Colonic mucosa (tissue), 4 donors: Measurements from ENCODE around the gene LIAS. TPM values are rescaled to one million over a fixed set of nuclear protein-coding genes. Genes with fewer than 3 reads are reported as not detected.

Source experiments
- DNase-seq: peaks from one replicate; pipeline ENCODE4 v3.0.0-alpha.2; 2020
- H3K27ac ChIP-seq: fragments of 200-600 bp; one replicate; pipeline ENCODE4 v1.8.0; 2021
- H3K27me3 ChIP-seq: fragments of 200-600 bp; one replicate; pipeline ENCODE4 v1.8.0; 2021
- H3K36me3 ChIP-seq: fragments of 200-600 bp; one replicate; pipeline ENCODE4 v1.8.0; 2021
- H3K4me1 ChIP-seq: fragments of 200-600 bp; one replicate; pipeline ENCODE4 v1.8.0; 2021; ENCODE audit warnings: mild to moderate bottlenecking
- H3K4me3 ChIP-seq: fragments of 200-600 bp; one replicate; pipeline ENCODE4 v1.8.0; 2021
- H3K9ac ChIP-seq, 2 donors: one replicate each; pipeline ENCODE4 v1.7.0; 2013; ENCODE audit warnings: control low read depth in 2 of 2, low read depth in 2 of 2, low read length in 2 of 2
- H3K9me3 ChIP-seq: fragments of 200-600 bp; one replicate; pipeline ENCODE4 v1.8.0; 2021
- CTCF ChIP-seq: fragments of 200-600 bp; IDR thresholded peaks from one replicate; pipeline ENCODE4 v1.8.0; 2022; ENCODE audit warnings: antibody characterized with exemption, mild to moderate bottlenecking
- intact Hi-C: fragments of 100-400 bp; cut with DNase I; formaldehyde crosslinking; loops from one replicate; pipeline ENCODE4 v1.14.1; 2022
- total RNA-seq, 2 donors: library from RNA; stranded (reverse); fragmentation: NEBNext Ultra II Directional in 1 of 2; extraction: Animal tissue kit (Norgen Biotek cat#: 25700) in 1 of 2; gene quantifications; one replicate each; pipeline ENCODE4 v1.2.1, GENCODE V29; 2021
- donor health status: healthy.
- donor health status: DM: no; HTN: no; CAD: no.
- donor health status: DM: no; HTN: no; CAD: no.

The LIAS gene
- total RNA-seq, 2 donors from 2014 or later = 21.1 to 28.3 TPM

GRCh38 chr4:39451423-39452023 is 7.3 kb upstream of the LIAS start:
- H3K9me3 ChIP-seq = no peaks in the 10 kb centered on the region
- TF ChIP-seq CTCF = no peak
- intact Hi-C loops = no loop called here
- no peak for DNase-seq
- H3K4me1 ChIP-seq = peaks cover 3% of the 10 kb centered on the region
- H3K27me3 ChIP-seq = no peaks in the 10 kb centered on the region
- H3K9ac ChIP-seq = no peak overlapping the region
- H3K4me3 ChIP-seq = no peak overlapping the region
- no peak overlapping the region for H3K27ac ChIP-seq
- peaks cover 26% of the 10 kb centered on the region for H3K36me3 ChIP-seq

- TF ChIP-seq CTCF = no peak
- intact Hi-C loops = no loop called here
- Histone ChIP-seq H3K9ac (no peak overlapping the region), H3K27ac (no peak overlapping the region), H3K36me3 (peaks cover 26% of the 10 kb centered on the region), H3K4me3 (no peak overlapping the region), H3K4me1 (peaks cover 8% of the 10 kb centered on the region), H3K27me3 (no peaks in the 10 kb centered on the region), H3K9me3 (no peaks in the 10 kb centered on the region)
- no peak for DNase-seq
Measured at GRCh38 chr4:39452153-39452859, 6.5 kb upstream of the LIAS start.

GRCh38 chr4:39452860-39453587 is 5.8 kb upstream of the LIAS start:
- Histone ChIP-seq H3K36me3 (peaks cover 26% of the 10 kb centered on the region), H3K27me3 (no peaks in the 10 kb centered on the region), H3K9ac (no peak overlapping the region), H3K4me3 (no peak overlapping the region), H3K9me3 (no peaks in the 10 kb centered on the region), H3K27ac (no peak overlapping the region), H3K4me1 (peaks cover 8% of the 10 kb centered on the region)
- intact Hi-C loops = no loop called here
- TF ChIP-seq CTCF = no peak
- no peak for DNase-seq

- no peak for TF ChIP-seq CTCF
- Histone ChIP-seq H3K27me3 (no peaks in the 10 kb centered on the region), H3K36me3 (peaks cover 26% of the 10 kb centered on the region), H3K4me3 (no peak overlapping the region), H3K9ac (no peak overlapping the region), H3K4me1 (peaks cover 8% of the 10 kb centered on the region), H3K9me3 (no peaks in the 10 kb centered on the region), H3K27ac (no peak overlapping the region)
- intact Hi-C loops = no loop called here
- DNase-seq = no peak
Measured at GRCh38 chr4:39453738-39454137, 5.1 kb upstream of the LIAS start.

- H3K4me1 ChIP-seq = peaks cover 8% of the 10 kb centered on the region
- DNase-seq = no peak
- H3K27ac ChIP-seq = no peak overlapping the region
- H3K4me3 ChIP-seq = no peak overlapping the region
- no peaks in the 10 kb centered on the region for H3K27me3 ChIP-seq
- H3K9me3 ChIP-seq = no peaks in the 10 kb centered on the region
- intact Hi-C loops = no loop called here
- no peak for TF ChIP-seq CTCF
- peaks cover 26% of the 10 kb centered on the region for H3K36me3 ChIP-seq
- H3K9ac ChIP-seq = no peak overlapping the region
Measured at GRCh38 chr4:39455486-39455885, 3.4 kb upstream of the LIAS start.
